Spleen (tissue), 11 donors: ENCODE measurements around the gene PSMA6. TPM values are rescaled to one million over a fixed set of nuclear protein-coding genes. Genes with fewer than 3 reads are reported as not detected.

Experiments used
- DNase-seq: peaks from one replicate; pipeline ENCODE4 v3.0.0-alpha.2; 2020
- H3K27ac ChIP-seq, 8 donors: fragments of 200-600 bp; sonication (generic) in 7 of 8; 1 replicate in 4 of 8; 2 replicates in 4 of 8; pipeline versions ENCODE4 v1.5.0 to v1.8.0; 2016 to 2021; ENCODE audit warnings: inconsistent platforms in 4 of 8, mild to moderate bottlenecking in 4 of 8, moderate library complexity in 1 of 8
- H3K27me3 ChIP-seq, 7 donors: fragments of 200-600 bp; sonication (generic) in 6 of 7; replicated peaks in 1 of 7; 1 replicate in 4 of 7; 2 replicates in 3 of 7; pipeline versions ENCODE4 v1.5.0 to v1.8.0; 2016 to 2021; ENCODE audit warnings: inconsistent platforms in 3 of 7, mild to moderate bottlenecking in 1 of 7
- H3K36me3 ChIP-seq, 6 donors: fragments of 200-600 bp; sonication (generic) in 5 of 6; 1 replicate in 4 of 6; 2 replicates in 2 of 6; pipeline versions ENCODE4 v1.5.0 to v1.8.0; 2016 to 2021; ENCODE audit warnings: inconsistent platforms in 2 of 6
- H3K4me1 ChIP-seq, 6 donors: fragments of 200-600 bp; sonication (generic) in 5 of 6; 1 replicate in 3 of 6; 2 replicates in 3 of 6; pipeline versions ENCODE4 v1.5.0 to v1.8.0; 2016 to 2021; ENCODE audit warnings: inconsistent platforms in 3 of 6
- H3K4me3 ChIP-seq, 8 donors: fragments of 200-600 bp; sonication (generic) in 7 of 8; 1 replicate in 4 of 8; 2 replicates in 4 of 8; pipeline versions ENCODE4 v1.5.0 to v1.8.0; 2016 to 2021; ENCODE audit warnings: inconsistent platforms in 4 of 8, mild to moderate bottlenecking in 4 of 8, moderate library complexity in 2 of 8
- H3K9me3 ChIP-seq, 8 donors: fragments of 200-600 bp; sonication (generic) in 7 of 8; 1 replicate in 4 of 8; 2 replicates in 4 of 8; pipeline versions ENCODE4 v1.5.0 to v1.8.0; 2016 to 2021; ENCODE audit warnings: inconsistent platforms in 4 of 8
- CTCF ChIP-seq, 11 experiments: fragments of 200-600 bp in 7 of 11; fragments of 450-650 bp in 4 of 11; sonication (generic) in 4 of 11; IDR thresholded peaks in 8 of 11; conservative IDR thresholded peaks in 3 of 11; 1 replicate in 7 of 11; 2 replicates in 4 of 11; pipeline versions ENCODE4 v1.4.0 to v1.8.0; 2016 to 2021; ENCODE audit warnings: antibody characterized with exemption in 11 of 11, inconsistent platforms in 4 of 11, mild to moderate bottlenecking in 1 of 11
- POLR2A ChIP-seq, 3 donors: fragments of 450-650 bp; IDR thresholded peaks; one replicate each; pipeline ENCODE4 v1.5.1; 2017; ENCODE audit warnings: antibody characterized with exemption in 3 of 3, mild to moderate bottlenecking in 1 of 3
- POLR2AphosphoS5 ChIP-seq, 3 donors: sonication (generic); formaldehyde crosslinking; IDR thresholded peaks; one replicate each; pipeline ENCODE4 v1.5.1; 2017; ENCODE audit warnings: antibody characterized with exemption in 3 of 3
- WGBS, 5 donors: extraction: QIAGEN DNeasy Blood & Tissue Kit in 3 of 5; methylation state at CpG; one replicate each; pipeline versions ENCODE4 v1.1.5 to v1.1.7; 2013 to 2018; 5-methylcytosine and 5-hydroxymethylcytosine counted together
- intact Hi-C: fragments of 100-400 bp; cut with DNase I; formaldehyde crosslinking; loops from one replicate; pipeline ENCODE4 v1.15.0; 2023; ENCODE audit warnings: low total_unique reads
- polyA plus RNA-seq, 3 donors: library from polyadenylated mRNA; stranded (reverse); fragments of 200-250 nt; gene quantifications; one replicate each; pipeline ENCODE4 v1.2.1, GENCODE V29; 2013
- total RNA-seq, 7 donors: library from RNA; depleted of rRNA in 3 of 7; stranded (reverse); fragments of >200 nt in 3 of 7; fragmentation: NEBNext Ultra II Directional in 4 of 7; extraction: Animal tissue kit (Norgen Biotek cat#: 25700) in 4 of 7; gene quantifications; one replicate each; pipeline versions ENCODE4 v1.1.0 to v1.2.1, GENCODE V29; 2016 to 2021
- donor health status: healthy with polysubstance abuse.
- donor health status: DM: no; HTN: no; CAD: no; lungs with moderate emphysema.
- donor health status: DM: no; HTN: no; CAD: no.
- donor health status: Bipolar disorder and iron deficiency.
- donor health status: healthy.
- donor health status: DM: no; HTN: no; CAD: no.
- donor health status: DM: yes; HTN: yes; CAD: no.

The PSMA6 gene
- total and polyA plus RNA-seq, 10 donors, result 108 to 185 (median 131) TPM

- H3K36me3 ChIP-seq, result peaks cover 0 to 16% (median 0%) of the 10 kb centered on the region in 6 donors
- no peak for DNase-seq
- no peaks in the 10 kb centered on the region for H3K27me3 ChIP-seq
- H3K4me1 ChIP-seq, result peaks cover 4 to 46% (median 42%) of the 10 kb centered on the region in 6 donors
- WGBS, 5 donors, result 83 to 98% (median 91%) methylated on average over 2 of the region's 2 CpGs
- H3K27ac ChIP-seq, result peak overlapping the region in 7 of 8 donors; percentile 64 to 91 (median 83)
- intact Hi-C loops, result loop anchor here (5.0 kb wide), 1 partner anchor 123 kb away; no protein-coding TSS in a partner anchor
- TF ChIP-seq CTCF (IDR thresholded peaks at IDR 0.05 in 8 of 11, conservative IDR thresholded peaks at IDR 0.05 in 3 of 11), result no peak
- no peak for TF ChIP-seq POLR2AphosphoS5 (IDR thresholded peaks at IDR 0.05)
- no peak for TF ChIP-seq POLR2A (IDR thresholded peaks at IDR 0.05)
- H3K9me3 ChIP-seq, result no peaks in the 10 kb centered on the region
- H3K4me3 ChIP-seq, result peak overlapping the region in 1 of 8 donors; percentile 56
Measured at GRCh38 chr14:35284506-35284905, 7.7 kb upstream of the PSMA6 start.

- Histone ChIP-seq H3K27ac (peak overlapping the region; percentile 60 to 91 (median 82)), H3K4me3 (peak overlapping the region in 2 of 8 donors; percentile 5 to 56), H3K9me3 (no peaks in the 10 kb centered on the region), H3K4me1 (peaks cover 4 to 46% (median 42%) of the 10 kb centered on the region in 6 donors), H3K27me3 (no peaks in the 10 kb centered on the region), H3K36me3 (peaks cover 0 to 11% (median 0%) of the 10 kb centered on the region in 6 donors)
- intact Hi-C loops, result no loop called here
- no peak for TF ChIP-seq POLR2A (IDR thresholded peaks at IDR 0.05)
- TF ChIP-seq POLR2AphosphoS5 (IDR thresholded peaks at IDR 0.05), result peak in 1 of 3 donors; percentile 66
- TF ChIP-seq CTCF (IDR thresholded peaks at IDR 0.05 in 8 of 11, conservative IDR thresholded peaks at IDR 0.05 in 3 of 11), result no peak
- 31 to 49% (median 38%) methylated on average over 5 of the region's 5 CpGs for WGBS, 5 donors
- no peak for DNase-seq
Measured at GRCh38 chr14:35285168-35286002, 6.8 kb upstream of the PSMA6 start.

GRCh38 chr14:35286003-35286600 is 6.1 kb upstream of the PSMA6 start:
- 26 to 48% (median 32%) methylated on average over 8 of the region's 8 CpGs for WGBS, 5 donors
- peaks cover 4 to 52% (median 44%) of the 10 kb centered on the region in 6 donors for H3K4me1 ChIP-seq
- no peaks in the 10 kb centered on the region for H3K9me3 ChIP-seq
- peak overlapping the region in 2 of 8 donors; percentile 5 to 56 for H3K4me3 ChIP-seq
- peak overlapping the region; percentile 60 to 91 (median 82) for H3K27ac ChIP-seq
- intact Hi-C loops, result no loop called here
- TF ChIP-seq CTCF (IDR thresholded peaks at IDR 0.05 in 8 of 11, conservative IDR thresholded peaks at IDR 0.05 in 3 of 11), result no peak
- no peak for DNase-seq
- H3K36me3 ChIP-seq, result peaks cover 0 to 9% (median 0%) of the 10 kb centered on the region in 6 donors
- no peaks in the 10 kb centered on the region for H3K27me3 ChIP-seq

- Histone ChIP-seq H3K27ac (peak overlapping the region in 7 of 8 donors; percentile 64 to 91 (median 83)), H3K36me3 (peaks cover 0 to 9% (median 0%) of the 10 kb centered on the region in 6 donors), H3K27me3 (no peaks in the 10 kb centered on the region), H3K9me3 (no peaks in the 10 kb centered on the region), H3K4me1 (peaks cover 4 to 58% (median 50%) of the 10 kb centered on the region in 6 donors), H3K4me3 (peak overlapping the region in 1 of 8 donors; percentile 56)
- TF ChIP-seq POLR2AphosphoS5 (IDR thresholded peaks at IDR 0.05), result no peak
- TF ChIP-seq POLR2A (IDR thresholded peaks at IDR 0.05), result no peak
- no peak for TF ChIP-seq CTCF (IDR thresholded peaks at IDR 0.05 in 8 of 11, conservative IDR thresholded peaks at IDR 0.05 in 3 of 11)
- intact Hi-C loops, result no loop called here
- WGBS, 5 donors, result 10 to 58% (median 31%) methylated on average over 1 of the region's 1 CpG
- DNase-seq, result no peak
Measured at GRCh38 chr14:35286707-35287106, 5.5 kb upstream of the PSMA6 start.
